HL-60 (cell line): ENCODE results near the gene KNCN.

Source experiments
- DNase-seq, 2 experiments: peaks; one replicate each; pipeline ENCODE4 v3.0.0-alpha.2; 2010 to 2020; ENCODE audit warnings: low read depth in 1 of 2, low spot score in 1 of 2
- H3K27ac ChIP-seq: fragments of 250-450 bp; sonication (Bioruptor Pico); replicated peaks from 2 replicates; pipeline ENCODE4 v1.5.1; 2020; ENCODE audit warnings: mild to moderate bottlenecking, moderate library complexity
- H3K27me3 ChIP-seq: fragments of 250-450 bp; sonication (Bioruptor Pico); 2 replicates; pipeline ENCODE4 v1.5.1; 2021; ENCODE audit warnings: mild to moderate bottlenecking, moderate library complexity; ENCODE audit not compliant: insufficient read depth, poor library complexity, severe bottlenecking
- H3K4me3 ChIP-seq: replicated peaks from 2 replicates; pipeline ENCODE4 v1.5.1; 2011; ENCODE audit warnings: mild to moderate bottlenecking, control low read depth, low read length; ENCODE audit not compliant: insufficient read depth
- GABPA ChIP-seq: IDR thresholded peaks from 2 replicates; pipeline ENCODE4 v1.6.1; 2012; ENCODE audit warnings: low read depth
- POLR2AphosphoS5 ChIP-seq: IDR thresholded peaks from 2 replicates; pipeline ENCODE4 v1.6.1; 2012; ENCODE audit warnings: low read depth
- SPI1 ChIP-seq: IDR thresholded peaks from 2 replicates; pipeline ENCODE4 v1.6.1; 2012; ENCODE audit warnings: low read depth, mild to moderate bottlenecking, borderline replicate concordance
- TF ChIP-seq, protein P1 (sequence below): IDR thresholded peaks from 2 replicates; pipeline ENCODE4 v1.6.1; 2012; ENCODE audit warnings: low read depth; ENCODE audit not compliant: insufficient replicate concordance
- TF ChIP-seq, protein P2 (sequence below): IDR thresholded peaks from one replicate; pipeline ENCODE4 v1.5.1; 2011; ENCODE audit warnings: low read length, control low read depth, inconsistent platforms; ENCODE audit not compliant: insufficient read depth

Gene KNCN

DNA sequence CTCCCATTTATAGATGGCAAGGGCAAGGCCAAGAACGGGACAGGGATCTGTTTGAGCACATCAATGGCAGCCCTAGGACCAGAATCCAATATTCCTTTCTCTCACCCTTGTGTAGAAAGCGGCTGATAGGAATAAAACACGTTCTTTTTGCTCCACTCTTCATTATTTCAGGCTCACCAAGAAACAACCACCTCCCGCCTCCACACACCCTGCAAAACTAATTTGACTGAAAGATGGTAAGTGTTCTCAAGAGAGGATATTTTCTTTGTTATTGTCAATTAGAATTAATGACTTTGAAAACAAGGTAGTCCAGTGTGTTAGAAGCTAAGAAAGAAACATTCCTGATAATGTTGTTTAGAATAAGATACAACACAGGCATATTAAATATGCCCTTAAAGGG lies 11.9 kb upstream of the KNCN start:
- H3K27ac ChIP-seq, result no peak overlapping the region
- no peak overlapping the region for H3K4me3 ChIP-seq
- no peaks in the 10 kb centered on the region for H3K27me3 ChIP-seq
- no peak for TF ChIP-seq SPI1
- TF ChIP-seq POLR2AphosphoS5, result no peak
- TF ChIP-seq GABPA, result no peak
- TF ChIP-seq, protein P1, sequence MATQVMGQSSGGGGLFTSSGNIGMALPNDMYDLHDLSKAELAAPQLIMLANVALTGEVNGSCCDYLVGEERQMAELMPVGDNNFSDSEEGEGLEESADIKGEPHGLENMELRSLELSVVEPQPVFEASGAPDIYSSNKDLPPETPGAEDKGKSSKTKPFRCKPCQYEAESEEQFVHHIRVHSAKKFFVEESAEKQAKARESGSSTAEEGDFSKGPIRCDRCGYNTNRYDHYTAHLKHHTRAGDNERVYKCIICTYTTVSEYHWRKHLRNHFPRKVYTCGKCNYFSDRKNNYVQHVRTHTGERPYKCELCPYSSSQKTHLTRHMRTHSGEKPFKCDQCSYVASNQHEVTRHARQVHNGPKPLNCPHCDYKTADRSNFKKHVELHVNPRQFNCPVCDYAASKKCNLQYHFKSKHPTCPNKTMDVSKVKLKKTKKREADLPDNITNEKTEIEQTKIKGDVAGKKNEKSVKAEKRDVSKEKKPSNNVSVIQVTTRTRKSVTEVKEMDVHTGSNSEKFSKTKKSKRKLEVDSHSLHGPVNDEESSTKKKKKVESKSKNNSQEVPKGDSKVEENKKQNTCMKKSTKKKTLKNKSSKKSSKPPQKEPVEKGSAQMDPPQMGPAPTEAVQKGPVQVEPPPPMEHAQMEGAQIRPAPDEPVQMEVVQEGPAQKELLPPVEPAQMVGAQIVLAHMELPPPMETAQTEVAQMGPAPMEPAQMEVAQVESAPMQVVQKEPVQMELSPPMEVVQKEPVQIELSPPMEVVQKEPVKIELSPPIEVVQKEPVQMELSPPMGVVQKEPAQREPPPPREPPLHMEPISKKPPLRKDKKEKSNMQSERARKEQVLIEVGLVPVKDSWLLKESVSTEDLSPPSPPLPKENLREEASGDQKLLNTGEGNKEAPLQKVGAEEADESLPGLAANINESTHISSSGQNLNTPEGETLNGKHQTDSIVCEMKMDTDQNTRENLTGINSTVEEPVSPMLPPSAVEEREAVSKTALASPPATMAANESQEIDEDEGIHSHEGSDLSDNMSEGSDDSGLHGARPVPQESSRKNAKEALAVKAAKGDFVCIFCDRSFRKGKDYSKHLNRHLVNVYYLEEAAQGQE, result no peak
- TF ChIP-seq, protein P2, sequence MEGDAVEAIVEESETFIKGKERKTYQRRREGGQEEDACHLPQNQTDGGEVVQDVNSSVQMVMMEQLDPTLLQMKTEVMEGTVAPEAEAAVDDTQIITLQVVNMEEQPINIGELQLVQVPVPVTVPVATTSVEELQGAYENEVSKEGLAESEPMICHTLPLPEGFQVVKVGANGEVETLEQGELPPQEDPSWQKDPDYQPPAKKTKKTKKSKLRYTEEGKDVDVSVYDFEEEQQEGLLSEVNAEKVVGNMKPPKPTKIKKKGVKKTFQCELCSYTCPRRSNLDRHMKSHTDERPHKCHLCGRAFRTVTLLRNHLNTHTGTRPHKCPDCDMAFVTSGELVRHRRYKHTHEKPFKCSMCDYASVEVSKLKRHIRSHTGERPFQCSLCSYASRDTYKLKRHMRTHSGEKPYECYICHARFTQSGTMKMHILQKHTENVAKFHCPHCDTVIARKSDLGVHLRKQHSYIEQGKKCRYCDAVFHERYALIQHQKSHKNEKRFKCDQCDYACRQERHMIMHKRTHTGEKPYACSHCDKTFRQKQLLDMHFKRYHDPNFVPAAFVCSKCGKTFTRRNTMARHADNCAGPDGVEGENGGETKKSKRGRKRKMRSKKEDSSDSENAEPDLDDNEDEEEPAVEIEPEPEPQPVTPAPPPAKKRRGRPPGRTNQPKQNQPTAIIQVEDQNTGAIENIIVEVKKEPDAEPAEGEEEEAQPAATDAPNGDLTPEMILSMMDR, result no peak
- DNase-seq, result no peak

DNA sequence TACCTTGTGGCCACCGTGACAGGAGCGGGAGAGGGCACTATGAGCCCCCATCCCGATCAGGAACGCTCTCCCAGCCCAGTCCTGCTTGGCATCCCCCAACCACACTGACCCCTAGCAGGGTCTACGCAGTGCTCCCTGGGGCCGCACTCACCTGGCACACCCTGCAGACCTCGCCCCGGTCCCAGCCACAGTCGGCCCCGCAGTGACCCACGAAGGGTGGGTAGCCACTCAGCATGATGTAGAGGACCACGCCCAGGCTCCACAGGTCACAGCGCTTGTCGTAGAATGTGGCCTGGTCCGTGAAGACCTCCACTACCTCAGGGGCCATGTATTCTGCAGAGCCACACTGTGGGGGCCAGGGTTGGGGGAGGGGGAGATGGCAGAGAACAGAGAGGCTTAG lies 11.1 kb upstream of the KNCN start:
- H3K27me3 ChIP-seq, result no peaks in the 10 kb centered on the region
- H3K4me3 ChIP-seq, result no peak overlapping the region
- DNase-seq, result no peak
- TF ChIP-seq, protein P1, result no peak
- TF ChIP-seq SPI1, result no peak
- no peak for TF ChIP-seq POLR2AphosphoS5
- TF ChIP-seq GABPA, result no peak
- TF ChIP-seq, protein P2, result no peak
- no peak overlapping the region for H3K27ac ChIP-seq

DNA sequence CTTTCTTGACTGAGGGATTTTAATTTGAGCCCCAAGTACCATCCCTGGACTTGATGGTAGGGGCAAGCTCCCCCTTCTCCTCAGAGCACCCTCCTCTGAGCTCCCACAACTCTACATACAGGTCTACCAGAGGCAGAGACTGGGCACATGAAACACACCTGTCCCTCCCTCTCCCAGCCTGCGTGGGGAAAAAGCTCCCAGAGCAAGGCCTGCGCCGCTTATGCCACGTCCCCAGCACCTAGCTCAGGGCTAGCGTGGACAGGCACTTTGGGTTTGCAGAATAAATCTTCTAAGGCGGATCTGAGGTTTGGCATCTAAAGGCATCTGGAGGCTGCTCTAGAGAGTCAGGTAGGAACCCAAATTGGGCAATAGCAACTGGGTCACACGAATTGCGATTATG lies 7.5 kb upstream of the KNCN start:
- no peak for DNase-seq
- TF ChIP-seq, protein P2, result no peak
- TF ChIP-seq GABPA (no peak), POLR2AphosphoS5 (no peak), SPI1 (no peak)
- TF ChIP-seq, protein P1, result no peak
- H3K27ac ChIP-seq, result no peak overlapping the region
- H3K27me3 ChIP-seq, result no peaks in the 10 kb centered on the region
- no peak overlapping the region for H3K4me3 ChIP-seq
